Measurements from ENCODE around the gene RBM20. TPM values are rescaled to one million over a fixed set of nuclear protein-coding genes. Genes with fewer than 3 reads are reported as not detected.

RBM20 gene
- total RNA-seq, 1 donor from 2014 or later, result 1.5 TPM

- H3K9me3 Mint-ChIP-seq (ENCODE audit: low read depth), result no peaks in the 10 kb centered on the region
- H3K4me1 Mint-ChIP-seq (ENCODE audit: low read depth), result peaks cover 9% of the 10 kb centered on the region
- H3K27ac Mint-ChIP-seq, result no peak overlapping the region
- no peaks in the 10 kb centered on the region for H3K36me3 Mint-ChIP-seq (ENCODE audit: insufficient read depth)
- no peak for DNase-seq (ENCODE audit: low spot score, unreplicated experiment)
- peaks cover 5% of the 10 kb centered on the region for H3K27me3 Mint-ChIP-seq
- TF ChIP-seq, protein P1, sequence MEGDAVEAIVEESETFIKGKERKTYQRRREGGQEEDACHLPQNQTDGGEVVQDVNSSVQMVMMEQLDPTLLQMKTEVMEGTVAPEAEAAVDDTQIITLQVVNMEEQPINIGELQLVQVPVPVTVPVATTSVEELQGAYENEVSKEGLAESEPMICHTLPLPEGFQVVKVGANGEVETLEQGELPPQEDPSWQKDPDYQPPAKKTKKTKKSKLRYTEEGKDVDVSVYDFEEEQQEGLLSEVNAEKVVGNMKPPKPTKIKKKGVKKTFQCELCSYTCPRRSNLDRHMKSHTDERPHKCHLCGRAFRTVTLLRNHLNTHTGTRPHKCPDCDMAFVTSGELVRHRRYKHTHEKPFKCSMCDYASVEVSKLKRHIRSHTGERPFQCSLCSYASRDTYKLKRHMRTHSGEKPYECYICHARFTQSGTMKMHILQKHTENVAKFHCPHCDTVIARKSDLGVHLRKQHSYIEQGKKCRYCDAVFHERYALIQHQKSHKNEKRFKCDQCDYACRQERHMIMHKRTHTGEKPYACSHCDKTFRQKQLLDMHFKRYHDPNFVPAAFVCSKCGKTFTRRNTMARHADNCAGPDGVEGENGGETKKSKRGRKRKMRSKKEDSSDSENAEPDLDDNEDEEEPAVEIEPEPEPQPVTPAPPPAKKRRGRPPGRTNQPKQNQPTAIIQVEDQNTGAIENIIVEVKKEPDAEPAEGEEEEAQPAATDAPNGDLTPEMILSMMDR (IDR thresholded peaks at IDR 0.05; ENCODE audit: unreplicated experiment), result no peak
- H3K4me3 Mint-ChIP-seq (ENCODE audit: low read depth), result no peak overlapping the region
Observed at GRCh38 chr10:110803239-110803749, 159.2 kb downstream of the RBM20 start.

DNA sequence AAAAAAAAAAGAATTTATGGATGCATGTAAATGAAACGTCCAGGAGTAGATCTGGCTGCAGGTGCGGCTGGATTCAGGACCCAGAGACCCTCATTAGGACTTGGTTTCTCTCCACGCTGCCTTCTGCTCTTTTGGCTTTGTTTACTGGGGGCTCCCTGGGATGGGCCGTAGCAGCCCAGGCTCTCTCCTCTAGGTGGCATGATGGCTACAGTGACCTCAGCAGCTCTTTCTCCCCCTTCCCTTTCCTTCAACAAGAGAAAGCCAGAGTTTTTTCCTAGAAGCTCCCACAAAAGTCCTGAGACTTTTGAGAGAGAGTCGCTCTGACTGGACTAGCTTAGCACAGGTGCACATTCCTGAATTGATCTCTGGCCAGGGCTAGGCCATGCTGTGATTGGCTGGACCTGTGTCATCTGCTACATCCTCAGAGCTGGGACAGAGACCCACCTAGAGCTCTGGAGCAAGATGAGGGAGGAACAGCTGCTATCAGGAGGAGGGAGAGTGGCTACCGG lies 159.7 kb downstream of the RBM20 start:
- peaks cover 5% of the 10 kb centered on the region for H3K27me3 Mint-ChIP-seq
- no peaks in the 10 kb centered on the region for H3K36me3 Mint-ChIP-seq (ENCODE audit: insufficient read depth)
- TF ChIP-seq, protein P1 (IDR thresholded peaks at IDR 0.05; ENCODE audit: unreplicated experiment), result peak; percentile 61
- peak overlapping the region; percentile 76 for H3K27ac Mint-ChIP-seq
- no peaks in the 10 kb centered on the region for H3K9me3 Mint-ChIP-seq (ENCODE audit: low read depth)
- H3K4me3 Mint-ChIP-seq (ENCODE audit: low read depth), result no peak overlapping the region
- no peak for DNase-seq (ENCODE audit: low spot score, unreplicated experiment)
- peaks cover 9% of the 10 kb centered on the region for H3K4me1 Mint-ChIP-seq (ENCODE audit: low read depth)

GRCh38 chr10:110804376-110804775 lies 160.2 kb downstream of the RBM20 start:
- no peaks in the 10 kb centered on the region for H3K9me3 Mint-ChIP-seq (ENCODE audit: low read depth)
- TF ChIP-seq, protein P1 (IDR thresholded peaks at IDR 0.05; ENCODE audit: unreplicated experiment), result no peak
- H3K27me3 Mint-ChIP-seq, result peaks cover 3% of the 10 kb centered on the region
- no peaks in the 10 kb centered on the region for H3K36me3 Mint-ChIP-seq (ENCODE audit: insufficient read depth)
- peak overlapping the region; percentile 8 for H3K27ac Mint-ChIP-seq
- peaks cover 9% of the 10 kb centered on the region for H3K4me1 Mint-ChIP-seq (ENCODE audit: low read depth)
- DNase-seq (ENCODE audit: low spot score, unreplicated experiment), result no peak
- no peak overlapping the region for H3K4me3 Mint-ChIP-seq (ENCODE audit: low read depth)

DNA sequence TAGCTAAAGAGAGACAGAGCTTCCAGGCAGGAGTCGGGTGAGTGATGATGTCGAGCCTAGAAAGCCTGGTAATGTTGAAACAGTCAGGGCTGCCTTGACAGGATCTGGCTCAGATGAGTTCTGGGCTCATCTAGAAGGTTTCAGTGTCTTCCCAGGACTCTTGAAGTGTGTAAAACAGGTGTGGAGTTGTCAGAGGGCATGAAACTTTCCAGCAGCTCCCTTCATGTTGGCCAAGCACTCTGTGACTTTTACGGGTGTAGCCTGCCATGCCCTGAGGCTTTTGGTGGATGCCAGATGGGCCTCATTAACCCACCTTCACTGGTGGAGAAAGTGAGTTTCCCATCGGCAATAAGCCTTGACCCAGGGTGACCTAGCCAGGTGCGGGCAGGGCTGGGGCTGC lies 161.2 kb downstream of the RBM20 start:
- Mint-ChIP-seq H3K27me3 (no peaks in the 10 kb centered on the region), H3K27ac (no peak overlapping the region), H3K4me3 (ENCODE audit: low read depth) (no peak overlapping the region), H3K4me1 (ENCODE audit: low read depth) (peaks cover 9% of the 10 kb centered on the region), H3K36me3 (ENCODE audit: insufficient read depth) (no peaks in the 10 kb centered on the region), H3K9me3 (ENCODE audit: low read depth) (no peaks in the 10 kb centered on the region)
- DNase-seq (ENCODE audit: low spot score, unreplicated experiment), result no peak
- TF ChIP-seq, protein P1 (IDR thresholded peaks at IDR 0.05; ENCODE audit: unreplicated experiment), result no peak

- H3K4me3 Mint-ChIP-seq (ENCODE audit: low read depth), result no peak overlapping the region
- H3K27me3 Mint-ChIP-seq, result no peaks in the 10 kb centered on the region
- DNase-seq (ENCODE audit: low spot score, unreplicated experiment), result no peak
- TF ChIP-seq, protein P1 (IDR thresholded peaks at IDR 0.05; ENCODE audit: unreplicated experiment), result no peak
- no peaks in the 10 kb centered on the region for H3K9me3 Mint-ChIP-seq (ENCODE audit: low read depth)
- H3K4me1 Mint-ChIP-seq (ENCODE audit: low read depth), result peaks cover 9% of the 10 kb centered on the region
- H3K27ac Mint-ChIP-seq, result no peak overlapping the region
- H3K36me3 Mint-ChIP-seq (ENCODE audit: insufficient read depth), result no peaks in the 10 kb centered on the region
Observed at GRCh38 chr10:110806335-110806734, 162.2 kb downstream of the RBM20 start.

Data from progenitor cell of endocrine pancreas (in vitro differentiated cells).